ENCODE results near the gene KCNIP1.
"Not testable (repeated sequence)": the region's sequence is repeated elsewhere in the genome, so short reads cannot be mapped to it uniquely, and the experiment has no call there.

KCNIP1 gene

GRCh38 chr5:170736966-170737365 lies 233.1 kb downstream of the KCNIP1 start:
- no peak for DNase-seq

- no peak for DNase-seq
These were observed 233.8 kb downstream of the KCNIP1 start for GRCh38 chr5:170737591-170737990.

- DNase-seq = no peak
These were observed 235.0 kb downstream of the KCNIP1 start for GRCh38 chr5:170738840-170739239.

GRCh38 chr5:170739446-170739845 lies 235.6 kb downstream of the KCNIP1 start:
- DNase-seq = no peak

DNA sequence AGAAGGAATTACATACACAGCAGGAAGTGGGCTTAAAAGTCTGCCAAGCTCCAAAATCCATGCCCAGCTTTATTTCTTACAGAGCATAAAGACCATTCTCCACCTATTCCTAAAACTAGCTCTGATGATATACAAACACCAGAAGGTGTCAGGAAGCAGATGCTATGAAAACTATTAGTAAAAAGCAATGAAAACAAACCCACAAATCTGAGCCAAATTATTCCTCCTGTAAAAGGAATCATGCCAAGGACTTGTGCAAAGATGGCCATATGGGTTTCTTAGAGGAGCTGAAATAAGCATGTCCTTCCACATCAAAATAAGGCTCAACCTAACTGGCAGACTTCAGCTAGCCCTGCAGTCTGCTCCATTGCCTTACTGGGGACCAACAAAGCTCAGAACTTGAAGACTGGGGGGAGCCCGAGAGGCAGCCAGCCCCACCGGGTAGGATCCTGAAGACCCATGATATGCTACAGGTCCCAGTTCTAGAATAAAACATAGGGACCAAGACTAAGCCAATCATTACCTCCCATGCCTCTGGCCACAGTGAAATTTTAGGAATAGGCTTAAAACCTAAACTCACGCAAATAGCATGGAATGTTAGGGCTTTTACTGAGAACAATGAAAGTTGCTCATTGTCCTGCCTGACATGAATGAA lies 236.9 kb downstream of the KCNIP1 start:
- DNase-seq = no peak

- no peak for DNase-seq
These were observed 238.0 kb downstream of the KCNIP1 start for GRCh38 chr5:170741801-170742200.

DNA sequence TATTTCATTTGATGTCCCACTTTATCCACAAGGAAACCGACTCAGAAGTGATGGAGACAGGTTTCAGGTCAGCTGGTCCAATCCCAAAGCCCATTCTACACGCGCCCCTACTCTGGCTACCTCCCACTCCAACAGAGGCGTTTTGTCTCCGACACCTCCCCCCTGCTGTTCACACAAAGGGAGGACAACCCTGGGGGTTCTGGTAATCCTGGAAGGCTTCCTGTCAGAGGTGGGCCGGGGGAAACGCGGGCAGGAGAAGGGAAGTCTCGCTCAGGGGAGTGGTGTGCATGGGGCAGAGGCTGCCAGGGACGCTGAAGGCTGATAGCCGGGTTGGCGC lies 240.0 kb downstream of the KCNIP1 start:
- DNase-seq = no peak

GRCh38 chr5:170745481-170746071 lies 241.8 kb downstream of the KCNIP1 start:
- DNase-seq = no peak

GRCh38 chr5:170746075-170746960 lies 242.5 kb downstream of the KCNIP1 start:
- no peak for DNase-seq

GRCh38 chr5:170746961-170747340 lies 243.1 kb downstream of the KCNIP1 start:
- no peak for DNase-seq

DNA sequence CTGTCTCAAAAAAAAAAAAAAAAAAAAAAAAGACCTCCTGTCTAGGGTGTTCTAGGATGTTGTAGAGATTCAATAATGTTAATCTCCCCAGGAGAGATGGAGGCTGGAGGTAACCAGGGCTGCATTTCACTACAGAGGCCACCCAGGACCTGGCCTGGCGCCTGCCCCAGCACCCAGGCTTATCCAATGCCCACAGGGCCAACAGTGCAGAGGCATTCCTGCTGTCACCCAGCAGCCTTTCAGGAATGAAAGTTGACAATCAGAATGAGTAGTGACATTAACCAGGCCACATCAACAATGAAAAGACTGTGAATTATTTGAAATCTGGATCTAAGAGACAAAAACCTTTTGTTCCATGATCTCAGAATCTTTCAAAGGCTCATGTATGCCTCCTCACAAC lies 243.5 kb downstream of the KCNIP1 start:
- DNase-seq = no peak

DNA sequence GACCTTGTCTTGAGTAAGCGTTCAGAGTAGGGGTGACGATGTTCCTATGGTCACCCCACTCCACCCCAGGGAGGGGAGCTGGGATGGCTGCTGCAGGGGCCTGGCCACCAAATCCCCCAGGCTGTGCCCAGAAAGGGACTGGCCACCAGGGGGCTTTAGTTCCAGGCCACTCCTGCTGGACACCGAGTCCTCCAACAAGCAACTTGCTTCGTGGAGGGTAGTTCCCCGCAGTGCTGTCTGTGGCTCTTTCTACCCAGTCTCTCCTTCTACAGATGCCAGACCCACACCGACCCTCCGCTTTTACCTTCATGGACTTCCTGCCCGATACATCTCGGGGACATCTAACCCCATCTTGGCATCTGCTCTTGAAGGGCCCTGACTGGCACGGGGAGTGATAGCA lies 244.0 kb downstream of the KCNIP1 start:
- DNase-seq = no peak

- no peak for DNase-seq
These were observed 245.2 kb downstream of the KCNIP1 start for GRCh38 chr5:170748951-170749471.

GRCh38 chr5:170749911-170750431 lies 246.2 kb downstream of the KCNIP1 start:
- DNase-seq = no peak

DNA sequence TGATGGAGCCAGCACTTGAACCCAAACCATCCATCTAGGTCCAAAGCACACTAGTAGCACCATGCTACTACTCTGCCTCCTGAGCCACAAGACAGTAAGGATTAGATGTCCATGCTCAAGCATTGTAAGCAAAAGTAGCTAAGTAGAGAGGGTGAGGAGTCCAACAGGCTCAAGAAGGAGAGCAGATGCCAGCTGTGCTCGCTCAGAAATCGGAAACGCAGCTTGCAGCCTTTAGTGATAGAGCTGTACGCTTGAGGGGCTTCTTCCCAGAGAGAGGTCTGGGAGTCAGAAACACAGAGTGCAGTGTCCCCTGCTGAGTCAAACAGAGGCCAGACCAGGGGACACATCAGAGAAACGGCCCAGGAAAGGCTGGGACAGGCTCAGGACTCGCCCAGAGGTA lies 247.0 kb downstream of the KCNIP1 start:
- no peak for DNase-seq

DNA sequence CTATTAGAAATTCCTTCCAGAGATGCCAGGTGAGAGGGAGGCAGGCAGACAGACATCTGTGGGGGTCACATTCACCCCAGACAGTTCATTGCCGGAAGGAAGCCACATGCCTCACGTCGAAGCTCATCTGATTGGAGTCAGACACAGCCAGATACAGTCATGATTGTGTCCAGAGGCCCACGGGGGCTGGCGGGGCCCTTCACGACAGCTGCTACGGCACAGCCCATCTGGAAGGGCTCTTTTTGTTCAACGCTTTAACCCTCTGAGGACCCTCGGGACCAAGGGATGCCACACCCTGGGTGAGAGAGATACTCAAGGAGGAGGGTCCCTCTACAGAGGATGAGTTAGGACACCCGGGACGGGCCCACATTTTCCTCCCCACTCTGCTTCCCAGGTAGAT lies 247.8 kb downstream of the KCNIP1 start:
- DNase-seq = no peak

DNA sequence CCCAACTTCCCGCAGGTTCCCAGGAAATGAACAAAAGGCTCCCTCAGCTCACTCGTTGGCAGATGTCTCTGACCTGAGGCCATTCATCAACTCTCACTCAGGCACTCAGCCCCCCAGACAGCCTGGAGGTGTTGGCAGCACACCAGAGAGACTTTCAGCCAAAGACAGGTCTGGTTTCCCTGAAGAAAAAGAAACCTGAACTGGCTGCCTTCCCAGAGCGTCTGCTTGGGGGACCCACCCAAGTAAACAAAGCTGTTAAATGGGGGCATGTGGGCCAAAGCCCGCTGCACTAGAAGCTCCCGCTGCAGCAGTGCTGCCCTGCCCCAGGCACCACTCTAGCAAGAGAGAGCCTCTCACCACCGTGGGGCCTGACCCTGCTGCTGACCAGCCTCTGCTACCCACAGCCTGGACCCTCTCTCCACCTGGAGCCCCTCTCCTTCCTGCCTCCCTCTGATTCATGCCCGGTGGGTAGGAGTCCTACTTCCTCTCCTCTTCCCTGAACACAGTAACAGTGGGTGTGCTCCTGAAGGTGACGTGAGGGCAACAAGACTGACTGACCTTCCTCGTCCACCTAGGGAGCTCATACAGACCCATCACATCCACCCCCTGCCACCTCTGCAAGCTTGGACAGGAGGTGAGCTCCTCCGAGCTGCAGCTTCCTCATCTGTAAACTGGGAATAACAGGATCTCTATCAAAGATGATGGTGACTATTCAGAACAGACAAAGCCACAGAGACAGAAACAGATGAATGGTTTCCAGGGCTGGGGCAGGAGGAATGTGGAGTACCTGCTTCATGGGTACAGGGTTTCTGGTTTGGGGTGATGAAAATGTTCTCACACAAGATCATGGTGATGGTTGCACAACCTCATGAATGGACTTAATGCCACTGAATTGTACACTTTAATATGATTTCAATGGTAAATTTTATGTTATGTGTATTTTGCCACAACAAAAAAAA lies 248.7 kb downstream of the KCNIP1 start:
- no peak for DNase-seq

DNA sequence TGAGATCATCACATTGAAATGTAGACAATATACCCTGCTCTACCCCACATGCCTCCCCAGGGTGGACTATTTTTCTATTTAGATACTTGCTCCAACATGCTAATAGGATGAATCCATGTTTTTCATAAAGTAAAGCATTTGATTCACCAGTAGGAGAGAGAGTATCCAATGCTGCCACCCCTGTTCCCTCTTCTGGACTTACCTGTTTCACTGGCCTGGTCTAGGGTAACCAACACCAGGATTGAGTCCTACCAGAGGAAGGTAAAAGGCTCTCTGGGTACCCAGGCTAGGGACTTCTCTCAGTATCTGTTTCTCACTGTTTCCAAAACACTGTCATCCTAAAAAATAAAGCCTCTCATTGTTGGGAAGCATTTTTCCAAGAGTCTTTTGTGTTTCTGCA lies 249.5 kb downstream of the KCNIP1 start:
- no peak for DNase-seq

DNA sequence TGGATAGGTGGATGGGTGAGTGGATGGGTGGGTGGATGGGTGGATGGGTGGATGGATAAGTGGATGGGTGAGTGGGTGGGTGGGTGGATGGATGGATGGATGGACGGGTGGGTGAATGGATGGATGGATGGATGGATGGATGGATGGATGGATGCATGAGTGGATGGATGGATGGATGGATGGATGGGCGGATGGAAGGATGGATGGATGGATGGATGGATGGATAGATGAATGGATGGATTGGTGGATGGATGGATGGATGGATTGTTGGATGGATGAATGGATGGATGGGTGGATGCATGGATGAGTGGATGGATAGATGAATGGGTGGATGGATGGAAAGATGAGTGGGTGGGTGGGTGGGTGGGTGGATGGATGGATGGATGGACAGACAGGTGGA lies 250.7 kb downstream of the KCNIP1 start:
- not testable (repeated sequence) for DNase-seq

DNA sequence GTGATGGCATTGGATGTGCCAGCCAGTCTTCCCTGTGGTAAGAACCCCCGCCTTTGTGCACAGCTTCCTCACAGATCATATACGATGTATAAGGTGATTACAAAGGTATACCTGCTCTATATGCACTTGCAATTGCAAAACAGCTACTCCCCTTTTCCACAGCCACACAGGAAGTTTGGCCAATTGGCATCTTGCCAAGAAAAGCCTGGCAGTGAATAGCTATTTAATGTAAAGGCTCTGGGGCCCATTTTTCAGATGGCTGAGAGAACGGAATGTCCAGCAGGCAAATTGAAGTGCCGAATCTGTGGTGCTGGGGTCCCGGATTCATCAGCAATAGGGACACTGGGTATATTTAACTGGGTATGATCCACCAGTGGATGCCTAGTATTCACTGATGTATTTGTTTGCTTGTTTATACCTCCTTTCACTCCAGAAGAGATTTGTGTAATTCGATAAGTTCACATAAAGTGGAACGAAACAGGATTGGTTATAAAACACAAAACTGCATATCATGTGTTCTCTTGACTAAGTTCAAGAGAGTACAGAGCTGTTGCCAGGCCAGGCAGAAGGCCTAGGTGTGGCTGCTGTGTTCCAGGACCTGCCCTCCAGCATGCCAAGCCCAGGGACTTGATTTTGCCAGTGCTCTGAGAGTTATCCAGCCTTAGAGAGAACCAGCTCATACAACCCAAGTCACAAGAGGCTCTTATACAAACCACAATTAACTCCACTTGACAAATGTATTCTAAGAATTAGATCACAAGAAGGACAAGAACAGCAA lies 252.0 kb downstream of the KCNIP1 start:
- no peak for DNase-seq

DNA sequence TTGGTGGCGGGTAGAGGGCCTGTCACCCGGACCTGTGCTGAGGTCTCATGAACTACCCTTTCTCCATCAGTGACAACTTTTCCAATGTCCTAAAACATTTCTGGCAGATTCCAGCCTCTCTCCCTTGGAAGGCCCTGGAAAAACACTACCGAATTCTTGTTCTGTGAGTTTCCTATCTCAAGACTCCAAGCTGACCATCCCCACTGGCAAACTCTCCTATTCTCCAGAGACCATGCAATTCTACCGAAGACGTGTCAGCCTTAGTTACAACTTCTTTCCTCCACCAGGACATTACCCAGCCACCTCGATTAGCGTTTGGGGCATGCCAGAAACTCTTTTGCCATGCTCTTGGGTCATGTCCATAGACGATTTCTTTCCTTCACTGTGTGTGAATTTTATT lies 252.9 kb downstream of the KCNIP1 start:
- DNase-seq = no peak

DNA sequence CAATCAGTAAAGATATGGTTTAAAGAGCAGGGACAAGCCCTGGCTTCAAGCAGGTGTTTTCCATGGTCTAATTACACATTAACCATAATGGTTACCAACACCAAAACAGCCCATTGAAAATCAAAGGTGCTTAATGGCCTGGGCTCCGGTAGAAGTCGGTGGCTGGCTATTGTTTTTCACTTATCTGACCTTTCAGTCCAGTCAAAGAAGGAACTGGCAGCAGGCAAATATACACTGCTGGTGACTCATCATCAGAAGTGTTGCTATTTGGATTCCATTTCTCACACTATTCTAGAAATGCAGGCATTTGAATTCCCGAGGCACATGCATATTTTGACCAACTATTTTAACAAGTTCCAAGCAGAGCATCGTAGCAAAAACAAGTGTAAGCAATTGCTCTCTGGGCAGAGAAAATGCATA lies 253.4 kb downstream of the KCNIP1 start:
- no peak for DNase-seq
